Vagina (tissue), 2 donors: Measurements from ENCODE around the gene APBA1. TPM values are rescaled to one million over a fixed set of nuclear protein-coding genes. Genes with fewer than 3 reads are reported as not detected.

Experiments used
- DNase-seq, 2 donors: peaks; one replicate each; pipeline ENCODE4 v3.0.0-alpha.2; 2017; ENCODE audit errors: extremely low spot score in 2 of 2
- H3K27ac ChIP-seq: fragments of 200-600 bp; sonication (generic); one replicate; pipeline ENCODE4 v1.5.1; 2019
- H3K27me3 ChIP-seq: fragments of 200-600 bp; sonication (generic); one replicate; pipeline ENCODE4 v1.5.1; 2019
- H3K36me3 ChIP-seq, 2 donors: fragments of 200-600 bp; sonication (generic); one replicate each; pipeline ENCODE4 v1.5.1; 2017 to 2019
- H3K4me1 ChIP-seq: fragments of 200-600 bp; sonication (generic); one replicate; pipeline ENCODE4 v1.5.1; 2019
- H3K4me3 ChIP-seq, 2 donors: fragments of 200-600 bp; sonication (generic); 1 replicate in 1 of 2; 2 replicates in 1 of 2; pipeline ENCODE4 v1.5.1; 2016 to 2019
- H3K9me3 ChIP-seq: fragments of 200-600 bp; sonication (generic); one replicate; pipeline ENCODE4 v1.5.1; 2019
- POLR2A ChIP-seq, 2 donors: fragments of 450-650 bp; IDR thresholded peaks; one replicate each; pipeline ENCODE4 v1.6.1; 2017; ENCODE audit warnings: antibody characterized with exemption in 2 of 2, mild to moderate bottlenecking in 2 of 2, moderate library complexity in 2 of 2
- POLR2AphosphoS5 ChIP-seq, 2 donors: sonication (generic); formaldehyde crosslinking; IDR thresholded peaks; one replicate each; pipeline ENCODE4 v1.9.0; 2017; ENCODE audit warnings: antibody characterized with exemption in 2 of 2, mild to moderate bottlenecking in 2 of 2, low read depth in 1 of 2; ENCODE audit not compliant: insufficient read depth in 1 of 2
- intact Hi-C: fragments of 100-400 bp; cut with DNase I; formaldehyde crosslinking; loops from one replicate; pipeline ENCODE4 v1.15.1; 2023
- total RNA-seq: library from RNA; depleted of rRNA; stranded (reverse); fragments of >200 nt; gene quantifications from one replicate; pipeline ENCODE4 v1.2.3, GENCODE V29; 2016
- TF ChIP-seq, protein P1 (sequence below), 3 experiments: fragments of 450-650 bp in 2 of 3; fragments of 200-600 bp in 1 of 3; sonication (generic) in 1 of 3; IDR thresholded peaks; one replicate each; pipeline ENCODE4 v1.5.1; 2017 to 2019; ENCODE audit warnings: antibody characterized with exemption in 3 of 3, mild to moderate bottlenecking in 2 of 3, moderate library complexity in 2 of 3

The APBA1 gene
- total RNA-seq, 1 donor from 2014 or later: 13.3 TPM

DNA sequence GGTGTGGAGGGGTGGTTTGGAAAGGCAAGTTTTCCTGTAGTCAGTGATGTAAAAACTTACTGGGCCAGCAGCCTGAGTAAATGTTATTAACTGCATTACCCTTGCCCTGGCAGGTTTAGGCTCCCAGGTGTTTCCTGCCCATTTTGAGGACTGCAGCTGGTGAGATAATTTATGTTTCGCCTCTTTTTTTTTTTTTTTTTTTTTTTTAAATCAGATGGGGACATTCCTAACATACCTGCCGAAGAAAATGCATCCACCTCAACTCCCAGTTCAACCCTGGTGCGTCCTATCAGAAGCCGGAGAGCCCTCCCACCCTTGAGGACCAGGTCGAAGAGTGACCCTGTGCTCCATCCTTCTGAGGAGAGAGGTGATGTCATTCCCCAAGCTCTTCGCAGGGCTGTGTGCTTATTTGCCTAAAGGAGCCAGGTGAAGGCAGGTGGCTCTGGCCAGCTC is 286.6 kb downstream of the APBA1 start:
- Histone ChIP-seq H3K4me3 (no peak overlapping the region), H3K4me1 (no peaks in the 10 kb centered on the region), H3K27ac (no peak overlapping the region), H3K36me3 (peaks cover 0 to 8% of the 10 kb centered on the region in 2 donors), H3K27me3 (no peaks in the 10 kb centered on the region), H3K9me3 (no peaks in the 10 kb centered on the region)
- TF ChIP-seq POLR2AphosphoS5 (IDR thresholded peaks at IDR 0.05; ENCODE audit: insufficient read depth in 1 of 2, low read depth in 1 of 2) (no peak), POLR2A (IDR thresholded peaks at IDR 0.05) (no peak)
- TF ChIP-seq, protein P1, sequence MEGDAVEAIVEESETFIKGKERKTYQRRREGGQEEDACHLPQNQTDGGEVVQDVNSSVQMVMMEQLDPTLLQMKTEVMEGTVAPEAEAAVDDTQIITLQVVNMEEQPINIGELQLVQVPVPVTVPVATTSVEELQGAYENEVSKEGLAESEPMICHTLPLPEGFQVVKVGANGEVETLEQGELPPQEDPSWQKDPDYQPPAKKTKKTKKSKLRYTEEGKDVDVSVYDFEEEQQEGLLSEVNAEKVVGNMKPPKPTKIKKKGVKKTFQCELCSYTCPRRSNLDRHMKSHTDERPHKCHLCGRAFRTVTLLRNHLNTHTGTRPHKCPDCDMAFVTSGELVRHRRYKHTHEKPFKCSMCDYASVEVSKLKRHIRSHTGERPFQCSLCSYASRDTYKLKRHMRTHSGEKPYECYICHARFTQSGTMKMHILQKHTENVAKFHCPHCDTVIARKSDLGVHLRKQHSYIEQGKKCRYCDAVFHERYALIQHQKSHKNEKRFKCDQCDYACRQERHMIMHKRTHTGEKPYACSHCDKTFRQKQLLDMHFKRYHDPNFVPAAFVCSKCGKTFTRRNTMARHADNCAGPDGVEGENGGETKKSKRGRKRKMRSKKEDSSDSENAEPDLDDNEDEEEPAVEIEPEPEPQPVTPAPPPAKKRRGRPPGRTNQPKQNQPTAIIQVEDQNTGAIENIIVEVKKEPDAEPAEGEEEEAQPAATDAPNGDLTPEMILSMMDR (IDR thresholded peaks at IDR 0.05): no peak
- DNase-seq: no peak
- intact Hi-C loops: no loop called here

DNA sequence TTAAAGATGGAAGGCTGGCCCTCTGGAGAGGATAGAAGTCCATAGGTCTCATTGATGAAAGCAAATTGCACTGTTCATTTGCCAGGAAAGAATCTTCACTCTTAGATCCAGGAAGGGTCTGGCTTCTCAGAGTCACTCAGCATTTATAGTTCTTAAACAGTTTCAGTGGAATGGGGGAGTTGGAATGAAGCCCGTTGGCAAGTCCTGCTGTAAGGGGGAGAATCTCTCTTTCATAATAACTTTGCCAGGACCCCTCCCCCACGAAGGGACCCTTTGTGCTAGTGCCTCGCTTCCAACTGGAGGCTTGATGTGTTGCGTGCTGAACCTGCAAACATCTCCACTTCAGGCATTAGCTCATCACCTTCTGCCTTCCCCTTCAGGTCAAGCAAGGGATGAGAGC is 290.0 kb downstream of the APBA1 start:
- H3K4me3 ChIP-seq: no peak overlapping the region
- DNase-seq: no peak
- H3K27me3 ChIP-seq: no peaks in the 10 kb centered on the region
- H3K36me3 ChIP-seq: peaks cover 0 to 5% of the 10 kb centered on the region in 2 donors
- intact Hi-C loops: no loop called here
- no peaks in the 10 kb centered on the region for H3K9me3 ChIP-seq
- H3K27ac ChIP-seq: no peak overlapping the region
- TF ChIP-seq POLR2AphosphoS5 (IDR thresholded peaks at IDR 0.05; ENCODE audit: insufficient read depth in 1 of 2, low read depth in 1 of 2) (no peak), POLR2A (IDR thresholded peaks at IDR 0.05) (no peak)
- TF ChIP-seq, protein P1 (IDR thresholded peaks at IDR 0.05): no peak
- no peaks in the 10 kb centered on the region for H3K4me1 ChIP-seq

DNA sequence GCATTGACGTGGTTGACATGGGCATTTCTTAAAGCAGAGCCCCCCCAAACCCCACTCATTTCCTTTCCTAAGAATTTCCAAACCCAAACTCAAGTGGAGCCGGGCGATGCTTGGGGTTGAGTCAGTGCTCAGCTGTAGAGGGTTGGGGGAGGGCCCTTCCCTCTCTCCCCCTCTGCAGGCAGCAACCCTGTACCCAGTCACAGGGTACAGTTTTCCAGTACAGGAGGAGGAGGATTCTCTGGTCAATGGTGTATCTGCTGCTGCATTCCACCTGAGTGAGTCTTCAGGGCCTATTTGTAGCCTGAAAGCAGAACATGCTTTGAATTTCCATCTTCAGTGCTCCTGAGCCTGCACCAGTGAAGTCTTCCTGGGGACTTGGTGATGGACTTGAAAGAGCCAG is 291.4 kb downstream of the APBA1 start:
- no peak for DNase-seq
- TF ChIP-seq, protein P1 (IDR thresholded peaks at IDR 0.05): no peak
- Histone ChIP-seq H3K27ac (no peak overlapping the region), H3K9me3 (no peaks in the 10 kb centered on the region), H3K4me3 (no peak overlapping the region), H3K27me3 (no peaks in the 10 kb centered on the region), H3K36me3 (no peaks in the 10 kb centered on the region), H3K4me1 (no peaks in the 10 kb centered on the region)
- intact Hi-C loops: no loop called here

DNA sequence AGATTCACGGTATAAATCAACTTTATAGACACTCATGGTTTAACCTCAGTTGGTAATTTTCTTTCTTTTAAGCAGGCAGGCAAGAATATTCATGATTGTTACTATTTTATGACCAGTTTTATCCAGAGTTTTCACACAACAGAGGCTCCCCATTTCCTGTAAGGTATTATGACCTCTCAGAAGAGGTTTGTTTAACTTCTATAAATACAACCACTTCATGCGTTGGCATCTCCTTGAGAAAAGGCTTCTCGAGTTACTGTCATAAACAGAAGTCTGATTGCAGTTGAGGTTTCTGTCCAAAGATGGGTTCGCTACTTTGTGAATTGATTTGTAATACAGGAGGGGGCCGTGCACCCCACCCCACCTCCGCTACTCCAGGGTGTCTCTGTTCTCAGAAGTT is 291.9 kb downstream of the APBA1 start:
- no peak overlapping the region for H3K4me3 ChIP-seq
- no peaks in the 10 kb centered on the region for H3K4me1 ChIP-seq
- no peaks in the 10 kb centered on the region for H3K27me3 ChIP-seq
- H3K27ac ChIP-seq: no peak overlapping the region
- TF ChIP-seq POLR2A (IDR thresholded peaks at IDR 0.05): no peak
- TF ChIP-seq, protein P1 (IDR thresholded peaks at IDR 0.05): no peak
- TF ChIP-seq POLR2AphosphoS5 (IDR thresholded peaks at IDR 0.05; ENCODE audit: insufficient read depth in 1 of 2, low read depth in 1 of 2): no peak
- no peaks in the 10 kb centered on the region for H3K9me3 ChIP-seq
- intact Hi-C loops: no loop called here
- DNase-seq: no peak
- H3K36me3 ChIP-seq: no peaks in the 10 kb centered on the region

DNA sequence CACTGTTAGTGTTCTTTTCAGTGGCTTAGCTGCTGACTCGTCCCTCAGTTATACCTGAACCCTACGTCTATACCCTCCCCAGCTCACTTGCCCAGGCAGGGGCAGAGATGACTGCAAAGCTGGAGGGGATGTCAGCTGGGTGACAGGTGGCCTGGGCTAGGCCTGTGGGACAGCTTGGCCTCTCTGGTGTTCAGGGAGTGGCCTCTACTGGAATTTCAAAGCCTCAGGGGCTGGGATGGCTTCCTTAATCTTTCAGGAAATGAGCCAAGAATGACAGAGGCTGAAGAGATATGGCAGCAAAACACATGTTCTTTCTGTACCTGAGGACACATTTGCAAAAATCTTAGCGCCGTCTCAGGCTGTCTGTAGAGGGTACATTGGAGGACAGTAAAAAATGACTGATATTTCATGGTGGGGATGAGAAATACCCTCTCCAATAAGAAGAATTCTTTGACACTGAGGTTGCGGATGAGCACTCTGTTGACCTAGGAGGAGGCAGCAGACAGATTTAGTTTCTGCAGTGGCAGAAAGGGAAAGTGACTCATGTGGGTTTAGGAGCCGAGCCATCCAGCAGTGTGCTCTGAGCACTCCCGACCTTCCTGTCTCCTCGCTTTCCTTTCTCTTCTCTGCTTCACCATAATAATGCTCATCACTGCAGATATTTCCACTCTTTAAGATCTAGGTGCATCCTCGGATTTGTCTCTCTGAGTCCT is 292.7 kb downstream of the APBA1 start:
- intact Hi-C loops: no loop called here
- TF ChIP-seq, protein P1 (IDR thresholded peaks at IDR 0.05): no peak
- TF ChIP-seq POLR2AphosphoS5 (IDR thresholded peaks at IDR 0.05; ENCODE audit: insufficient read depth in 1 of 2, low read depth in 1 of 2): no peak
- no peak for TF ChIP-seq POLR2A (IDR thresholded peaks at IDR 0.05)
- Histone ChIP-seq H3K36me3 (no peaks in the 10 kb centered on the region), H3K27me3 (no peaks in the 10 kb centered on the region), H3K27ac (no peak overlapping the region), H3K9me3 (no peaks in the 10 kb centered on the region), H3K4me1 (no peaks in the 10 kb centered on the region), H3K4me3 (no peak overlapping the region)
- no peak for DNase-seq
